Esophagus muscularis mucosa (tissue), 4 donors: ENCODE data around the gene ACBD7.

Experiments
- EP300 ChIP-seq: sonication (generic); formaldehyde crosslinking; IDR thresholded peaks from one replicate; pipeline ENCODE4 v1.6.1; 2017; ENCODE audit warnings: antibody characterized with exemption
- POLR2A ChIP-seq: fragments of 450-650 bp; IDR thresholded peaks from one replicate; pipeline ENCODE4 v1.6.1; 2017; ENCODE audit warnings: antibody characterized with exemption, moderate library complexity, mild to moderate bottlenecking, low read depth
- POLR2AphosphoS5 ChIP-seq, 2 donors: sonication (generic); formaldehyde crosslinking; IDR thresholded peaks; one replicate each; pipeline ENCODE4 v1.6.1; 2017; ENCODE audit warnings: antibody characterized with exemption in 2 of 2
- TF ChIP-seq, protein P1 (sequence below), 3 experiments: fragments of 200-600 bp in 2 of 3; fragments of 450-650 bp in 1 of 3; sonication (generic) in 2 of 3; IDR thresholded peaks; one replicate each; pipeline ENCODE4 v1.5.1; 2017 to 2019; ENCODE audit warnings: antibody characterized with exemption in 3 of 3, mild to moderate bottlenecking in 2 of 3, moderate library complexity in 1 of 3

DNA sequence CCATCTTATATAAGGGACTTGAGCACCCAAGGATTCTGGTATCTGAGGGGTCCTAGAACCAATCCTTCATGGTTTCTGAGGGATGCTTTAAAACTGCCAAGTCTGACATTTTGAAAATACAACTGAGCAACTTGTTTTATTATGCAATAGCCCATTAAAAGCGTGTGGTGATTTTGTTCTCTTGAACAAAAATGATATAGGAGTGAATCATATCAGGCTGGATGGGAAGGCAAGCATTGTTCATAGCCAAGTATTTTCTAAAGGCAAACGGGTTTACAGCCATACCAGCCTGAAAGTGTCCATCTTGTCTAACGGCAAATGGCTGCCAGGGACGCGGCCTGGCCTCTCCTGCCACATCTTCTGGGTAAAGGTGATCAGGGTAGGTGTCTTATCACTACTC, 31.9 kb upstream of the ACBD7 start:
- TF ChIP-seq POLR2AphosphoS5 (IDR thresholded peaks at IDR 0.05) (no peak), EP300 (no peak), POLR2A (no peak)
- TF ChIP-seq, protein P1, sequence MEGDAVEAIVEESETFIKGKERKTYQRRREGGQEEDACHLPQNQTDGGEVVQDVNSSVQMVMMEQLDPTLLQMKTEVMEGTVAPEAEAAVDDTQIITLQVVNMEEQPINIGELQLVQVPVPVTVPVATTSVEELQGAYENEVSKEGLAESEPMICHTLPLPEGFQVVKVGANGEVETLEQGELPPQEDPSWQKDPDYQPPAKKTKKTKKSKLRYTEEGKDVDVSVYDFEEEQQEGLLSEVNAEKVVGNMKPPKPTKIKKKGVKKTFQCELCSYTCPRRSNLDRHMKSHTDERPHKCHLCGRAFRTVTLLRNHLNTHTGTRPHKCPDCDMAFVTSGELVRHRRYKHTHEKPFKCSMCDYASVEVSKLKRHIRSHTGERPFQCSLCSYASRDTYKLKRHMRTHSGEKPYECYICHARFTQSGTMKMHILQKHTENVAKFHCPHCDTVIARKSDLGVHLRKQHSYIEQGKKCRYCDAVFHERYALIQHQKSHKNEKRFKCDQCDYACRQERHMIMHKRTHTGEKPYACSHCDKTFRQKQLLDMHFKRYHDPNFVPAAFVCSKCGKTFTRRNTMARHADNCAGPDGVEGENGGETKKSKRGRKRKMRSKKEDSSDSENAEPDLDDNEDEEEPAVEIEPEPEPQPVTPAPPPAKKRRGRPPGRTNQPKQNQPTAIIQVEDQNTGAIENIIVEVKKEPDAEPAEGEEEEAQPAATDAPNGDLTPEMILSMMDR (IDR thresholded peaks at IDR 0.05): no peak
